NCI-H526 treated with DMSO at 0.1 percent for 48 hours (cell line): ENCODE results near the gene MICU1.
"Not testable (repeated sequence)": the region's sequence is repeated elsewhere in the genome, so short reads cannot be mapped to it uniquely, and the experiment has no call there.

Experiments used
- DNase-seq: peaks from one replicate; lab custom pipeline; 2025; lab: John Stamatoyannopoulos, UW

MICU1 gene

DNA sequence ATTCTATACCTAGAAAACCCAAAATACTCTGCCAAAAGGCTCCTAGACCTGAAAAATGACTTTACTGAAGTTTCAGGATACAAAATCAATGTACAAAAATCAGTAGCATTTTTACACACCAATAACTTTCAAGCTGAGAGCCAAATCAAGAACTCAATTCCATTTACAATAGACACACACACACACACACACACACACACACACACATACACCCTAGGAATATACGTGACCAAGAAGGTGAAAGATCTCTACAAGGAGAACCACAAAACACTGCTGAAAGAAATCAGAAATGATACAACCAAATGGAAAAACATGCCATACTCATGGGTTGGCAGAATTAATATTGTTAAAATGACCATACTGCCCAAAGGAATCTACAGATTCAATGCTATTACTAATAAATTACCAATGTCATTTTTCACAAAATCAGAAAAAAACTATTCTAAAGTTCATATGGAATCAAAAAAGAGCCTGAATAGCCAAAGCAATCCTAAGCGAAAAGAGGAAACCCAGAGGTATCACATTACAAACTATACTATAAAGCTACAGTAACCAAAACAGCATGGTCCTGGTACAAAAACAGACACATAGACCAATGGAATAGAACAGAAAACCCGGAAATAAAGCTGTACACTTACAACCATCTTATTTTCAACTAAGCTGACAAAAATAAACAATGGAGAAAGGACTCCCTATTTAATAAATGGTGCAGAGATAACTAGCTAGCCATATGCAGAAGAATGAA is 122.0 kb downstream of the MICU1 start:
- DNase-seq, result no peak

DNA sequence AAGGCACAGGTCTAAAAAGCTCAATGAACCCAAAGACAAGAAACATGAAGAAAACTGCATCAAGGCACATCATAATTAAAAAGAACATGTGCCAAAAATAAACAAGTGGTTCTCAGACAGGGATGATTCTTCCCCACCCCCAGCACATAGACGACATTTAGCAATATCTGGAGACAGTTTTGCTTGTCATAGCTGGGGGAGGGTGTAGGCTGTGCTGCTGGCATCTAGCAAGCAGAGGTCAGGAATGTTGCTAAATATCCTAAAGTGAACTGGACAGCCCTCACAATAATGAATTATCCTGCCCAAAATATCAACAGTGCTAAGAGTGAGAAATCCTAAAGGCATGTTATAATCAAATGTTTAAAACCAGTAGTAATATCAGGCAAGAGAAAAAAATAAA is 122.6 kb downstream of the MICU1 start:
- DNase-seq, result no peak

- no peak for DNase-seq
These were observed 123.3 kb downstream of the MICU1 start for GRCh38 chr10:72502581-72502980.

- DNase-seq, result no peak
These were observed 126.2 kb downstream of the MICU1 start for GRCh38 chr10:72499701-72500100.

GRCh38 chr10:72490951-72491350 is 134.9 kb downstream of the MICU1 start:
- DNase-seq, result no peak

DNA sequence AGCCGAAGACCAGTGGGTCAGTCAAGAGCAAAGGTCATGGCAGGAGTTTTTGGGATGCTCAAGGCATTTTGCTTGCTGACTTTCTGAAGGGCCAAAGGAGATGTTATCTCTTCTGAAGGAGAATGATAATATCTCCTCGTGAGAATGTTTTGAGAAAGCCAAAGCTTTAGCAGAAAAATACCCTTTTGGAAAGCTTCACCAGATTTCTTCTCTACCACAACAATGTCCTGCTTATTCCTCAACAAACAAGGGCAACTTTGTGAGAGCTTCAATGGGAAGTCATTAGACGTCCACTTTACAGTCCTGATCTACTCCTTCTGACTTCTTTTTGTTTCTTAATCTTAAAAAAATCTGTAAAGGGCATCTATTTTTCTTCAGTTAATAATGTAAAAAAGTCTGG is 138.4 kb downstream of the MICU1 start:
- no peak for DNase-seq

- no peak for DNase-seq
These were observed 138.8 kb downstream of the MICU1 start for GRCh38 chr10:72487116-72487515.

DNA sequence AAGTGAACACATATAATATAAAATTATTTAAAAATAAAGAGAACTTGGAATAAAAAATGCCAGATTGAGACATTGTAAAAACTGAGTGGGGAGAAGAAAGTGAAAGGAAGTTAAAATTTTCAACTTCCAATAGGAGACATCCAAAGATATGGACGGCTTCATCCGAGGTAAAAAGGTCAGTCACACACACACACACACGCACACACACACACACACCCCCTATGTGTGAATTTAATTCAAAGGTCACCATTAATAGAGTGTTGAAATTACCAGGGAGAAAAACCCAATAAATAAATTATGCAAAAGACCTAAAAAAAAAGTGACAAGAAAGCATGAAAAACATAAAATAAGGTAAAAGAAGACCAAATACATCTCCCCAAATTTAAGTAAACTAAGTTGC is 140.2 kb downstream of the MICU1 start:
- no peak for DNase-seq

GRCh38 chr10:72484521-72484920 is 141.4 kb downstream of the MICU1 start:
- DNase-seq, result no peak

DNA sequence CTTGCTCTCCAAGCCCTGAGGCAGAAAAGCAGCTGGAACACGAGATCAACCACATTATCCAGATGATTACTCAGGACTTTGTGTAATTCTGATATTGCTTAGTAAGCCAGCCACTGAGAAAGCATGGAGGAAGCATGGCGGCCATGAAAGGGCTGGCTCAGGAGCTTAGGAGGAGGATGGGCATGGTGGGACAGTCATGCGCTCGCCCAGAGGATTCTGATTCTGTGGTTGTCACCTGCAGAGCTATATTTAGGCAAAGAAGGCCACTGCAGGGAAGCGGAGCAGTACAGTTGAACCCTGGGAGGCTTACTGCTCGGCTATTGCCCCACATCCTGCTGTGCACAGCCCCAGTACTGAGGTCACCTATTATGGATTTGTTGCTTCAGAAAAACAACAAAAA is 142.4 kb downstream of the MICU1 start:
- no peak for DNase-seq

- no peak for DNase-seq
These were observed 145.0 kb downstream of the MICU1 start for GRCh38 chr10:72480861-72481260.

DNA sequence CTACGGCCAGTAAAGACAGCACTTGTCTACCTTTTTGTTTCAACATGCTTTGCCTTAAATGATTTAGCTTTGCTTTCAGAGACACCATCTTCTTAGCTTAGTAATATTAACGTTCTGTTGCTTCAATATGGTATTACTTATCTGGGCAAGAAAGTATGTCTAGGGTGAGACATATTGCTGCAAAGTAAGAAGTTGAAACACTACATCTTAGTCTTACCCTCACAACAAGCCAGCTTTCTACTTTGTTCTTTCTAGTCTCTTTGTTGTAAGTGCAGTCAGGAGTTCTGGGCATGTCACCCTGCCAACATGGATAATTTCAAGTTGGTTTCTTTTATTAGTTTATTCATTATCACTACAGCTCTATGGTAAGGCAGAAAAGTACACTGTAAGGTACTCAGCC is 148.4 kb downstream of the MICU1 start:
- DNase-seq, result no peak

GRCh38 chr10:72472306-72472705 is 153.6 kb downstream of the MICU1 start:
- DNase-seq, result no peak

- no peak for DNase-seq
These were observed 155.2 kb downstream of the MICU1 start for GRCh38 chr10:72470666-72471065.

DNA sequence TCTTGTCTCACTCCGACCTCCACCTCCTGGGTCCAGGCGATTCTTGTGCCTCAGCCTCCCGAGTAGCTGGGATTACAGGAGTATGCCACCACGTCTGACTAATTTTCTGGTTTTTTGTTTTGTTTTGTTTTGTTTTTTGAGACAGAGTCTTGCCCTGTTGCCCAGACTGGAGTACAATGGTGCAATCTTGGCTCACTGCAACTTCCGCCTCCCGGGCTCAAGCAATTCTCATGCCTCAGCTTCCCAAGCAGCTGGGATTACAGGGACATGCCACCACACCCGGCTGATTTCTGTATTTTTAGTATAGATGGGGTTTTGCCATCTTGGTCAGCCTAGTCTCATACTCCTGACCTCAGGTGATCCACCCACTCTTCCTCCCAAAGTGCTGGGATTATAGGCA is 158.8 kb downstream of the MICU1 start:
- DNase-seq, result not testable (repeated sequence)

GRCh38 chr10:72466018-72466417 is 159.9 kb downstream of the MICU1 start:
- DNase-seq, result no peak

DNA sequence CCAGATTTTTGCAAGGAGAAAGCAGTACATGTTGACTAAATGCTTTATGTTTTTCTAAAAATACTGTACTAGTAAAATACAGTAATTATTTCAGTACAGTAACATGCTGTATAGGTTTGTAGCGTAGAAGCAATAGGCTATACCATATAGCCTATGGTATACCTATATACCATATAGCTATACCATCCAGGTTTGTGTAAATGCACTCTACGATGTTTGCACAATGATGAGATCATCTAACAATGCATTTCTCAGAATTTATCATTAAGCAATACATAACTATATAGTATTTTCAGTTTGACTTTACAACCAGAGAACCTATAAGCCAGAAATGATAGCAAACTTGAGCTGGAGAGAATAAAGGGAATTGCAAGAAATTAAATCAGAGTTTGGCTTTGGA is 161.4 kb downstream of the MICU1 start:
- DNase-seq, result no peak

GRCh38 chr10:72462261-72462660 is 163.6 kb downstream of the MICU1 start:
- DNase-seq, result no peak

DNA sequence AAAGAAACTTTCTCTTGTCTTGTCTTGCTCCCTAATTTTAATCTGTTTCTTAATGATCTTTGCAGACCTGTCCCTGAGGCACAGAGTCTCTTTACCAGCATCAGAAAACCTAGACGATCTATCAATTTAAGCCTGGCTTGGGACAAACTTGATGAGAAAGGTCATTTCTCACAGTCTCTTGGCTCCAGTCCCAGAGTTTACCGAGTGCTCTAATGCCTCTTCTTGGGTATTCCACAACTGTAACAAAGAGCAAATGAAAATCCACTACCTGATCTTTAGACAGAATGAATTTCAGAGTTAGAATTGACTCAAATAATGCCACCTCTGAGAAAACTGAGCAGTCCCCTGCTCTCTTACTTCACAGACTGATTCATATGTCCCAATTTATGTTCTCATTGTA is 164.8 kb downstream of the MICU1 start:
- DNase-seq, result no peak

DNA sequence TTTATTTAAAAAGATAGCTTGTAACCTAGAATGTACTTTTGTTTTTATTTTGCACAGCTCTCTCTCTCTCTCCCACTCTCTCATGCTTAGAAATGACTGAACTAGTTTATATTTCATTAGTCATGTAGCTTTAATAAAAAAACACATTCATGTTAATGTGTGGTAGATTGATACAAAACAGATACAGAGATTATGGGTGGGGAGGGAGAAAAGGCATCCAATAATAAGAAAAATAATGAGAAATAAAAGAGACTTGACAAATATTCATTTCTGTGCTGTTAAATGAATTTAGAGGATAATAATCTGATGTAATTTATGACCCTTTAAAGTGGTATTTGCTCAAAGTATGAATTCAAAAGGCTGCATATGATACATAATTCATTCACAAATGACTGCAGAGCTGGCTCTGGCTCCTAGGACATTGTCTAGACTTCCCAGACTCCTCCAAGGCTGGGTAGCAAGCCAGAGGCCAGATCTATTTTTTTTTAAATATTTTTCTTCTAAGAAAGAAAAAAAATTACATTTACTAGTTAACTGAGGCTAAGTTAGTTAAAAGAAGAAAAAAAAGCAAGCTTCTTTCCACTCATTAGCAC is 165.5 kb downstream of the MICU1 start:
- no peak for DNase-seq

- no peak for DNase-seq
These were observed 166.6 kb downstream of the MICU1 start for GRCh38 chr10:72459301-72459700.

DNA sequence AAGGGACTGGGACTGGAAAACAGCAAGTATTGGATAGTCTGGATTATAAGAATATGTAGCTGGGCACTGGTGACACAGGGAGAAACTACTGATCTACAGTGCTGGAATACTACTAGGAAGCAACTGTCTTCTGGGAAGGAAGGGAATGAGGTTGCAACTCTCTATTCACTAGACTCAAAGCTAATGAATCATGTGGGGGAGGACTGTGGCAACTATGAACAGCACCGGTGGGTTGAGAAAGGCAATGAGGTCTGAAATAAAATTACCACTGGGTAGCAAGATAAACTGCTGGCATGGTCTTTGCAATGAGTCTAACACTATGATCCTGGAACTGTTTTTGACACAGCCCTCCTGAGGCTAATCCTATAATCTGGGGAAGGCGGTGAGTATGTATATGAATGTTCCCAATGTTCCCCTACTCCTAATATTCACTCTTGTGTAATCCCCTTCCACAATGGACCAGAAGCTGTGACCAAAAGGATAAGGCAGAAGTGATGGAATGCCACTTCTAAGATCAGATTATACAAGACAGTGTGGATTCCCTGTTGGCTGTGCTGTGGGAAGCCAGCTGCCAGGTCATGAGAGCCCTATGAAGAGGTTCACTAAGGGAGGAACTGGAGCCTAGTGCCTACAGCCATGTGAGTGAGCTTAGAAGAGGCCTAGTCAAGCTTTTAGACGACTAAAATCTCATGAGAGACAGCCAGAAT is 169.8 kb downstream of the MICU1 start:
- no peak for DNase-seq

DNA sequence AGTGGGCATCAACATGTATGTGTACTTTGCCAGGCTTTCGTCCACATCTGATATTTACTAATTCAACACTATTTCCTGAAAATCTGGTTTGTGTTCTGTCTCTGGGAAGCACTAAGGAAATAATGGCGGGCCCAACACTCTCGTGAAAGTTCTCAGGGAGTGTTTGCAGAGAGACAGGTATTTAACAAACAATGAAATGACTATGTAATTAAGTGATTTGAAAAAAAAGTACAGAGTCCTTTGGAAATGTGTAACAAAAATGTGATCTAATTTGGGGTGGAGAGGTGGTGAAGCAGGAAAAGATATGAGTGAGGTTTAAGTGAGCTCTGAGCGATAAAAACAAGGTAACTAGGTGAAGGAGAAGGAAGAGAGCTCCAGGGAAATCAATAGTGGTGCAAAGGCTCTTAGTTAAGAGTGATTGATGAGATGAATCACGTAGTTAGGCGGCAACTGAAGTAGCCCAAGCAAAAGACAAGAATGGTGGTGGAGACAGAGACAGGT is 175.9 kb downstream of the MICU1 start:
- no peak for DNase-seq
